ACC112 (cell line): ENCODE data around the gene NAA80.

Experiments
- H2AFZ ChIP-seq: fragments of 200-600 bp; sonication (generic); one replicate; pipeline ENCODE4 v1.6.0; 2017; ENCODE audit warnings: antibody characterized with exemption, low read length; ENCODE audit not compliant: unreplicated experiment
- H3K27ac ChIP-seq: fragments of 200-600 bp; sonication (generic); 2 replicates; pipeline ENCODE4 v1.5.1; 2014; ENCODE audit warnings: low read depth, mild to moderate bottlenecking, antibody characterized with exemption, low read length, moderate library complexity
- H3K27me3 ChIP-seq: fragments of 200-600 bp; sonication (generic); 2 replicates; pipeline ENCODE4 v1.6.1; 2014; ENCODE audit warnings: mild to moderate bottlenecking, antibody characterized with exemption, low read length, moderate library complexity, mixed read lengths; ENCODE audit not compliant: insufficient read depth
- H3K36me3 ChIP-seq: fragments of 200-600 bp; sonication (generic); 2 replicates; pipeline ENCODE4 v1.6.1; 2016; ENCODE audit warnings: mild to moderate bottlenecking, antibody characterized with exemption, low read length, moderate library complexity, mixed read lengths; ENCODE audit not compliant: insufficient read depth
- H3K4me1 ChIP-seq: fragments of 200-600 bp; sonication (generic); one replicate; pipeline ENCODE4 v1.6.1; 2016; ENCODE audit warnings: low read length, mixed read lengths; ENCODE audit not compliant: insufficient read depth, unreplicated experiment, control insufficient read depth
- H3K4me3 ChIP-seq: fragments of 200-600 bp; sonication (generic); 2 replicates; pipeline ENCODE4 v1.5.1; 2014; ENCODE audit warnings: mild to moderate bottlenecking, low read depth, low read length
- H3K79me2 ChIP-seq: fragments of 200-600 bp; sonication (generic); one replicate; pipeline ENCODE4 v1.6.0; 2016; ENCODE audit warnings: low read length; ENCODE audit not compliant: control insufficient read depth, unreplicated experiment, insufficient read depth

Gene NAA80

DNA sequence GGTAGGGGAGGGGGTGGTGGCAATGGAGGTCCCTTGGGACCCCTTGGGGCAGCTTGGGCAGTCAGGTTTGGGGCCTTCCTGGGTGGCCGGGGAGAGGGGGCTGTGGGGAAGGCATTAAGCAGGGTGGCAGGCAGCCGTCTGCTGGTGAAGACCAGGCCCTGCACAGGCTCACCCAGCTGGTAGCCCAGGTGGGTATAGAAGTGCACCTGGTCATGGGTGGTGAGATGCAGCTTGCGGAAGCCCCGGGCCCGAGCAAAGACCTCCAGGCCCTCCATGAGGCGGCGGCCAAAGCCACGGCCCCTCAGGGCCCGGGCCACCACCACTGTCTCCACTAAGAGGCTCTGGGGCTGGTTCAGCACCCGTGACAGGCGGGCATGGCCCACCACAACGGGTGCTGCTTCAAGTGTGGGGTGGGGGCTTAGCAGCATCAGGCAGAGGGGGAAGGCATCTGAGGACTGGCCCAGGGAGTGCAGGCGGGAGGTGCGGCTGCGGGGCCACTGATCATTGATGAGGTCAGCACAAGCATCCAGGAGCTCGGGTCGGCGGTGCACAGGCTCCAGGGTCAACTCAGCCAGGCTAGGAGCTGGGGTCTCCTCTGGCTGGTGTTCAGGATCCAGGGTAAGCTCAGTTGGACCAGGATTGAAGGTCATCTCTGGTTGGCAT is 2.4 kb downstream of the NAA80 start:
- H3K79me2 ChIP-seq, result peaks cover 6% of the 10 kb centered on the region
- peaks cover 20% of the 10 kb centered on the region for H3K4me1 ChIP-seq
- H3K27me3 ChIP-seq, result no peaks in the 10 kb centered on the region
- no peak overlapping the region for H3K27ac ChIP-seq
- H2AFZ ChIP-seq, result no peak overlapping the region
- no peaks in the 10 kb centered on the region for H3K36me3 ChIP-seq
- no peak overlapping the region; the same call in 1 of the 2 replicates for H3K4me3 ChIP-seq

DNA sequence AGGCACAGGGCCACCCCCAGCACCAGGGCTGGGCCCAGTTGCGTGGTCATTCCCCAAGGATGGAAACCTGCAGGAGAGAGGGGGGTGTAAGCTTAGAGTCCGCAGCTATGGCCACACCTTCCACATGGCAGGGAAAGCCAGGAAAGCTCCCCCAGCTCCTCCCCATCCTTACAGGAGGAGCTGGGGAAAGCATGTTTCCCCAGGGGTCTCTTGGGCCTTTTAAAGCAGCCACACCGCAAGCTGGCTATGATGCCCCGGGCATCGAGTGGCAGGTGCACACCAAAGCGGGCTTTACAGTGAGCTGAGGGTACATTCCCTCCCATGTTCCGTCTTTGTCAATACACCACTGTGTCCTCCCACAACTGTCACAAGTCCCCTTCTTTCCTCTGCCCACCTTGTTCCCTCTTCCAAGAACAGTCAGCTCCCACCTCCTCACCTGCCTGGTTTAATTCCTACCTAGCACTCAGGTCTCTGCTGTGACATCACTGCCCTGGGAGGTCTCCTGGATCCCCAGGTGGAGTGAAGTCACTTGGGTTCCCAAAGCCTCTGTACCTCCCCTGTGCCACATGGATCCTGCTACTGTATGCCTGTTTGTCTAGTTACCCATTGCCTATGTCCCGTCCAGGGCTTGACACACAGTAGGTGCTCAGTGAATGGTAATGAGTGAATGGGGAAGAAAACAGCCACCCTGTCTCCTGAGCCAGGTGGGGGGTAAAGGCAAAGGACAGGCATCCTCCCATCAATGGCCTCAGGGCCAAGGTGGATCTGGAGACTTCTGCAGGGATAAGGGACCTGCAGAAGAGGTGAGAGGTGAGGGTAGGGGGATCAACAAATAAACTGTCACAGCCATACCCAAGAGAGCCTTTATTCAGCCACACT is 3.4 kb downstream of the NAA80 start:
- Histone ChIP-seq H3K36me3 (no peaks in the 10 kb centered on the region), H3K4me3 (no peak overlapping the region), H3K27ac (no peak overlapping the region), H3K4me1 (peaks cover 20% of the 10 kb centered on the region), H3K79me2 (peaks cover 17% of the 10 kb centered on the region), H3K27me3 (no peaks in the 10 kb centered on the region), H2AFZ (no peak overlapping the region)

DNA sequence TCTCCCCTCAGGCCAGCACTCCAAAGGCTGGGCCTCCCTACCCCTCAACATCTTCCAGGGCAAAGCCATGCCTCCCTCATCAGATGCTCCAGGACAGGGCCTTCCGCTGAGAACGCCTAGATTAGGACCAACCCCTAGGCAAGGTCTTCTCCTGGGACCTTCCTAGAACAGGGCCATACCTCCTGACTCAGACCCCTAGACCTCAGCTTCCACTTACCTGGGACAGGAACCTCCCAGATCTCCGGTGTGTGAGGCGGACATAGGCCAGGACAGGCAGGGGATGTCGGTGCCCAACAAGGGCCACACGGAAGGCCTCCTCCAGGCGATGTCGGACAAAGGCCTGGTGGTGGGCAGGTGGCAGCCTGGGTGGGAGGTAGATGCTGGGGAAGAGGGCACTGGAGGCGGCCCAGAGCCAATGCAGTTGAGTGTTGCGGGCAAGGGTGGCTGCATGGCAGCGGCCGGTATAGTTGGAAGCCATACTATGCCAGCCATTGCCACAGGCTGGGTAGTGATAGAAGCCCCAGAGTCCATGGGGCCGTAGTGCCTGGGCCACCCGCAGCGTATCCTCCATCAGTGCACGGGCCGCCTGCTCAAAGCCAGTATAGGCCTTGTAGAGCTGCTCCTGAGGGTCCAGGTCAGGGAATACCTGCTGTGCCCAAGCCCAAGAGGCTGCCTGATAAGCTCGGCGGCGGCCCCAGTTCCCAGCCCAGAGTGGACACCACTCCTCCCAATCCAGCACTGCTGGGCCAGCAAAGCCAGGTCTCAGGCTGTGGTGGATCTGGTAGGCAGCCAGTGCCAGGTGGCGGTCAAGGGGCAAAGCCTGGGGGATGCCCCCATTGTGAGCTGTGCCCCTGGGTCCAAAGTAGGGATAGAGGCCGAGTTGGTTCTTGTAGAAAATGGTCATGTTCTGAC is 4.5 kb downstream of the NAA80 start:
- Histone ChIP-seq H3K27me3 (no peaks in the 10 kb centered on the region), H3K4me3 (no peak overlapping the region), H3K4me1 (peaks cover 11% of the 10 kb centered on the region), H3K36me3 (no peaks in the 10 kb centered on the region; the same call in 1 of the 2 replicates), H3K27ac (no peak overlapping the region), H2AFZ (no peak overlapping the region), H3K79me2 (peaks cover 27% of the 10 kb centered on the region)

- no peak overlapping the region for H3K27ac ChIP-seq
- no peak overlapping the region for H3K4me3 ChIP-seq
- H3K27me3 ChIP-seq, result no peaks in the 10 kb centered on the region
- no peaks in the 10 kb centered on the region; the same call in 1 of the 2 replicates for H3K36me3 ChIP-seq
- H3K4me1 ChIP-seq, result peaks cover 10% of the 10 kb centered on the region
- peaks cover 32% of the 10 kb centered on the region for H3K79me2 ChIP-seq
- no peak overlapping the region for H2AFZ ChIP-seq
These were observed 5.1 kb downstream of the NAA80 start for GRCh38 chr3:50294089-50294488.

- H3K27me3 ChIP-seq, result no peaks in the 10 kb centered on the region
- peak overlapping the region; percentile 12; the same call in 1 of the 2 replicates for H3K27ac ChIP-seq
- no peaks in the 10 kb centered on the region; the same call in 1 of the 2 replicates for H3K36me3 ChIP-seq
- H2AFZ ChIP-seq, result peak overlapping the region; percentile 7
- peaks cover 9% of the 10 kb centered on the region for H3K4me1 ChIP-seq
- peak overlapping the region; percentile 96; the same call in 1 of the 2 replicates for H3K4me3 ChIP-seq
- H3K79me2 ChIP-seq, result peaks cover 29% of the 10 kb centered on the region
These were observed 6.0 kb downstream of the NAA80 start for GRCh38 chr3:50293079-50293801.

- Histone ChIP-seq H3K27me3 (no peaks in the 10 kb centered on the region), H3K4me3 (peak within 1 kb of the TSS; percentile 96), H2AFZ (peak within 1 kb of the TSS; percentile 7), H3K4me1 (peaks cover 6% of the 10 kb centered on the region), H3K27ac (peak within 1 kb of the TSS; percentile 79), H3K79me2 (peaks cover 29% of the 10 kb centered on the region), H3K36me3 (no peaks in the 10 kb centered on the region; the same call in 1 of the 2 replicates)
These were observed 6.8 kb downstream of the NAA80 start, which contains the start of gene IFRD2 for GRCh38 chr3:50292159-50293078. Gene IFRD2, minus strand, starts transcription at chr3:50292429. Its CDS starts 155 bp downstream, at chr3:50292274.

GRCh38 chr3:50290161-50290641 is 9.0 kb downstream of the NAA80 start:
- H3K36me3 ChIP-seq, result no peaks in the 10 kb centered on the region; the same call in 1 of the 2 replicates
- H2AFZ ChIP-seq, result no peak overlapping the region
- H3K79me2 ChIP-seq, result peaks cover 29% of the 10 kb centered on the region
- H3K27me3 ChIP-seq, result no peaks in the 10 kb centered on the region
- peak overlapping the region; percentile 96; the same call in 1 of the 2 replicates for H3K4me3 ChIP-seq
- no peak overlapping the region for H3K27ac ChIP-seq
- H3K4me1 ChIP-seq, result peaks cover 6% of the 10 kb centered on the region

DNA sequence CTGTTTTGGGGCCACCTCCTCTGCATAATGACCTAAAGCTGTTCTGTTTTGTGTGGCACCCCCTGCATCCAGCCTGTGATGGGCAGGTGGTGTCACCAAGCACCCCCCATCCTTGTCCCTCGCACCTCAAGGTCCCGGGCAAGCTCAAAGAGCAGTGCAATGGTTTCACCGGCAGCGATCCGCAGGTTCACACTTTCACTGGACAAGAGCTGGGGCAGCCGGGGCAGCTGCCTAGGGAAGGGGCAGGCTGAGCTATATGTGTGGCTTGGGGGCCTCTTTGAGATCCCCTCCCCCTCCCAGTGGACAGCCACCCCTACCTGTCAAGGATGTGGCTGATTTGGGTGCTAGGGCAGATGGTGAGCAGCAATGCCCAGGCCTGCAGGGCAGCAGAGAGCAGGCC is 10.1 kb downstream of the NAA80 start:
- Histone ChIP-seq H3K4me1 (peaks cover 6% of the 10 kb centered on the region), H3K27ac (no peak overlapping the region), H3K36me3 (no peaks in the 10 kb centered on the region; the same call in 1 of the 2 replicates), H2AFZ (no peak overlapping the region), H3K27me3 (no peaks in the 10 kb centered on the region), H3K79me2 (peaks cover 29% of the 10 kb centered on the region), H3K4me3 (no peak overlapping the region)
